NCI-H345 treated with DMSO at 0.1 percent for 48 hours (cell line): Measurements from ENCODE around the gene ASTL.

Experiments used
- DNase-seq: peaks from one replicate; lab custom pipeline; 2025; ENCODE audit not compliant: unreplicated experiment; lab: John Stamatoyannopoulos, UW

ASTL gene

DNA sequence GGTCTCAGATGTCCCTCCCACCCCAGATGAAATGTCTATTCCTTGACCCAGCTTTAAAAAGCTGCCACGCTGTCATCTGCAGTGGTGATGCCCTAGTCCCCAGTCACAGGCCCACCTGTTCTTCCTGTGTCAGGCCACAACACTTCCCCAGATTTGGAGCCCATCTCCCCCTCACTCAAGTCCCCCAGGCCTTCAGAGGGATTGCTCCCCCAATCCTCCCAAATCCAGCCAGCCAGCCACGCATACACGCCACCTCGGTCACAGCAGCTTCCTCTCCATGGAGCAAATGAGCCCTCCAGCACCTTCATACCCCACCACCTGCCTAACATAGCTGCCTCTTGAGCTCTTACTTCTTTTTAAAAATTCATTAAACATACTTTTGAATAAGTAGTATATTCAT is 7.8 kb downstream of the ASTL start:
- DNase-seq, result no peak

DNA sequence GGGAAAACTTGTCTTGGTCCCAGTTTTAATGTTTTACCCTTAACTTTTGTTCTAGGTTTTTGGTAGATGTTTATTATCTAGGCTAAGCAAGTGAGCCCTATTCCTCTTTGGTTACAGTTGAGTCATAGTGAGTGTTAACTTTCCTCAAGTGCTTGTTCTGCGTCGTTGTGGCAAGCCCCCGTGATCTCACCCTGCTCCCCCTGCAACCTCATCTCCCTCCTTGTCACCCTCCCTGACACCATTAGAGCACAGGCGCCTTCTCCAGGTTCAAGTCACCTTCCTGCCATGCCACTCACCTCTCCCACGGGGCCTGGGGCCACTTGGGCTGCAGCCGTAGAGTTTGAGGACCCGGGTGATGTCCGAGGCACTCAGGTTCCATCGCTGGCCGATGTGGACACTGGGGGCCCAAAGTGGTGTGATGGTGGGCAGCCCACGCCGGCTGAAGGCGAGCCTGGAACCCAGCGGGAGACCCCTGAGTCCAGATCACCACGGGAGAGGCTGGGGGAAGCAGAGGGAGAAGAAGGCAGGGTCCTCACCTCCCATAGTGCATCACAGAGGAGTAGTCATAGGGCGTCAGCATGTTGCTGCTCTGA is 8.7 kb downstream of the ASTL start:
- no peak for DNase-seq

DNA sequence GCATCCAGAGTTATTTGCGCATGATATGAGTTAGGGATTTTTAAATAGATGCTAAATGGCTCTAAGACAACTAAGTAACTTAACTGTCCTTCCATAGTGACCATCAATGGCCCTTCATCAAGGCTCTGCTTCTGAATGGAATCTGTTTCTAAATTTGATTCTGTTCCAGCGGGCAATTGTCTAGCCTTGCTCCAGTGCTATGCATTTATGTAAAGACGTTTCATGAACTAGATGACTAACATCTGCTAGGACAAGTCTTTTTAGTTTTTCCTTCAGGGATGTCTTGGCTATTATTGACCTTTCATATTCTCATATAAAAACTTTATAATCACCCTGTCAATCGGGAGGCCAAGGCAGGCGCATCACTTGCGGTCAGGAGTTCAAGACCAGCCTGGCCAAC is 9.8 kb downstream of the ASTL start:
- DNase-seq, result no peak

DNA sequence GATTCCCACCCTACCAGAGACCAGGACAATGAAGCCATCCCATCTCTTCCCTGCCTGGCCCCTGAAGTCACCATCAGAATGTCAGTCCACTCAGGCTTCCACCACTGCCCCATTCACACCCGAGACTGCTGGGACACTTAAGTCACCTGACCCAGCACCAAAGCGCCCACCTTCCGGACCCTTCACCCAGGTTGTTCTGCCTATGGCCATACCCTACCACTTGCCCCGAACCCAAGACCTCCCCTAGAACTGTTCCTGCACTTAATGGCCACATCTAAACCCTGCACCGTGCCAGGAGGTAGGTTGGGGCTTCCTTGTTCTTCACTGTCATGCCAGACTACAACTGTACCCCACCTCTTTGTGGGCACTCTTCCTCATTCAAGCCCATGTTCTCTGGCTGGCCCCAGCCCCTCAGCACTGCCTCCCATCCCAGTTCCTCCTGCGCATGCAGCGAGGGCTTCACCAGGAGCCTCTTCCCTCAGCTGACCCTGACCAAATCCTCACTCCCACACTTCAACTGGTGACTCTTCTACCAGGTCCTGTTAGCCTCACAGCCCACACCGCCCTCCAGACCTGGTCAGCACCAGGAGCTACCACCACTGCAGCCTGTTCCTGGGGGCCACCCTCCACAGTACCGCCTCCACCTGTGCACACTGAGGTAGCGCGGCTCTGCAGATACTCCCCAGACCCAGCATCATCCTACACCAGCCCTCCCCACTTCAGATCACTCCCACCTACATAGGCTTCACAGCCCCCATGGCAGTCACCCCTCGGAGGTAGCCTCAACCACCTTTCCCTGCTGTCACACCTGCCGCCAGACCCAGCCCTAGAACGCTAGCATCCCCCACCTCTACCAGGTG is 13.7 kb downstream of the ASTL start:
- DNase-seq, result no peak

DNA sequence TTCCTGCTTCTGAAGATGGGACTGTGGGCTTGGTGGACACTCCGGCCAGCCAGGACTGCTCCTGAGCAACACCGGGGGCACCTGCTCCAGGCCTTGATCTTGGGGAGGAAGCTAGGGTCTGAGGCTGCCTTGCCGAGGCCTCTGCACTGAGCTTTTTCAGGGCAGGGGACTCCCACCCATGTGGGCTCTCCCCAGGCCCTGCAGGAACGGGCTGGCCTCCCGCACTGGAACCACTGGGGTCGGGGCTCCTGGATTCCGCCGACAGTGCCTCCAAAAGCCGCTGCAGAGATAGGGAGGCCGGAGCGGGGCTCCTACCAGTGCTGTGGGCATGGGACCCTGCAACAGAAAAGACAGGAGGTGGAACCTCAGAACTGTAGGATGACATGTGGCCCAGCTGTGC is 14.4 kb downstream of the ASTL start:
- no peak for DNase-seq

DNA sequence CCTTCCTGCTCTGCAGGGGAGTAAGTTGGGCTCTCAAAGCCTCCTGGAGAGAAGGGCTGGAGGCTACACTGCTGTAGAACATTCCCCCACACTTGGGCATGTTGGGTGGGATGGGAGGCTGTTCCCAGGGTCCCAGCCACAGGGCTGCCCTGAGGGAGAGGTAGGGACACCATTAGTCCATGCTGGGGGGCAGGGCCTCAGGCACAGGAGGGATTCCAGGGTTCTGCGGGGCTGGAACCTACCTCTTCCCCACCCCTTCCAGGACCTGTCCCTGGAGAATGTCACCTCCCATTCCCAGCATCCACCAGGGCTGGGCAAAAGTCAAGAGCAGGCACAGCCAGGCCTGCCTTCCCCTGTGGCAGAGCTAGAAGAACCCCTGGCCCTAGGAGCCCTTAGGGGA is 15.0 kb downstream of the ASTL start:
- no peak for DNase-seq

DNA sequence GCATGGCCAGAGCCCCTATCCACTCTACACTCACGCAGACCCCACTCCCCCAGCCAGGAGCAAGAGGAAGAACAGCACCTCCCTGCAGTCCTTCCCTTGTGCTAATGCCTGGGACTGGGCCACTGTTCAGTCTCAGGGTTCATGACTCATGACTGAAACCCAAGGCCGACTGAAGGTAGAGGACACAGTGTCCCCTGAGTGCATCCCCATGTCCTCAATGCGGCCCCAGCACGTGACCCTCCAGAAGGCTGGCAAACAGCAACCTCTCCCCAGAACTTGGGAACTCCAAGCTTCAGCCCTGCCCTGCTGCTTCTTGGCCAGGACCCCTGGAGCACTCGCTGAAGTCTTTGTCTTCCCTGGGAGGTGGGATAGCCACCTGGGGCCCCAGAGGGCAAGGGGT is 15.9 kb downstream of the ASTL start:
- no peak for DNase-seq

DNA sequence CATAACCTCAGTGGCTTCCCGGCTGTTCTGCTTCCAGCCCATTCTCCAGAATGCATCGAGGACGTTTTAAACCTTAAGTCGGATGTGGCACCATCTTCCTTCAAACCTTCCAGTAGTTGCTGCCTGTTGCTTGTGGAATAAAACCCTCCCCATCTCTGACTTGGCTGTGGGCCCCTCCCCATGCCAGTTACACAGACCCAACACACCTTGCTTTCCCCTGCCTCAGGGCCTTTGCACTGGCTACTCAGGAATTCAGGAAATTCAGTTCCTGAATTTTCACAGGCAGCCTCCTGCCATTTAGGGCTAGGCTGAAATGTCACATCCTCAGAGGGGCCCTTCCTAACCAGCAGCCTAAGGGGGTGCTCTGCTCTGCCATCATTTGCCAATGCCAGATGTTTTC is 16.9 kb downstream of the ASTL start:
- no peak for DNase-seq

DNA sequence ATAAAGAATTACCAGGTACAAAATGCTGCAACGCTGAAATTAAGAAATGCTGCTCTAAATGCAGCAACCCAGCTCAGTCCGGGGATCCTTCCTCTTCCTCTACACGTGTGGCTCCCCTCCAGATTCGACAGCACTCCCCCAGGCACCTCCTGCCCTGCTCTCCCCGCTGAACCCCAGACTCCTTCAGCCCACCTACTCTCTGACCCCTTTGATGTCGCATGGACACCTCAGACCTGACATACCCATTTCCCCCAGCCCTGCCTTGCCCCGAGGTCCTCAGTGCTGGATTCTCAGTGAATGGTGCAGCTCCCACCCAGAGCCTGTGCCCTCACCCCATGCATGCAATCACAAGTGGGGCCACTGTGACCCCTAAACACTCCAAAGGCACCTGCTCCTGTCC is 17.3 kb downstream of the ASTL start:
- DNase-seq, result no peak

DNA sequence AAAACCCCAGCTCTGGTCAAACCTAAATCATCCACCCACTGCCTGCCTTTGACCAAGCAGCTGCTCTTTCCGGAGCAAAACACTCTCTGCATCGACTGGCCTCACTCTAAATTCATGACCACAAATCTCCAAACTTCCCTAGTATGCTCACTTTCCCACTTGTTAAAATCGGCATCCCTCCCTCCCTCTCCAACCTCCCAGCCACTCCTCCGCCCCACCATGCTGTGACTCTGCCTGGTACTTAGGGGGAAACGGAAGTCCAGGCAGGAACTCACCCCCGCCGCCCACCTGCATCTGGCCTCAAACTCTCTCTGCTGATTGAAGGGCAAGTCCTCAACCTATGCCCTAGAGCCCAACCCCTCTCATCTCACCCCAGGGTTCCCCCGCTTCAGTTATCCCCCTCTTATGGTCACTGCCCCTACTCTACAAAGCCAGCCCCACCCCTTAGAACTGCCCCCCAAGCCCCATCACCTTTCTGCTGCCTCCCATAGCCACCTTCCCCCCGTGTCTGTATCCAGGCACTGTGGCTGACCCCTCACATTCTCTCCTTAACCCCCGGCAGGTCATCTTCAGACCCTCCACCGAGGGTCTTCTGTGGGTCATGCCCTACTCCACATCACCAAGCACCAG is 18.1 kb downstream of the ASTL start:
- no peak for DNase-seq

DNA sequence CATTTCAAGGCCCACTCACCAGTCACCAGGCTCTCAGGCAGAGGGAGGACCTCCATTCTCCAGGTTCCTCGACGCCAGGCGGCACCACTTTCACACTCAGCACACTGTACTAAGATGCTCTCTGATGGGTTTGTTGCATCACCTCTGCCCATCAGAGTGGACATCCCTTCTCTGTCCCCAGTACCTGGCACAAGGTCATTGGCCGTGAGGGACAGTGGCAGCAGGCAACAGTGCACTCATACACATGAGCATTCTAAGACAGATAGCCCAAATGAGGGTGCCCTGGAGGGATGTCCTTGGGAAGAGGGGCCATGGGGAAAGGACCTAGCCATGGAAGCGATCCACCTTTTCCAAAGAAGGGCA is 18.9 kb downstream of the ASTL start:
- no peak for DNase-seq

DNA sequence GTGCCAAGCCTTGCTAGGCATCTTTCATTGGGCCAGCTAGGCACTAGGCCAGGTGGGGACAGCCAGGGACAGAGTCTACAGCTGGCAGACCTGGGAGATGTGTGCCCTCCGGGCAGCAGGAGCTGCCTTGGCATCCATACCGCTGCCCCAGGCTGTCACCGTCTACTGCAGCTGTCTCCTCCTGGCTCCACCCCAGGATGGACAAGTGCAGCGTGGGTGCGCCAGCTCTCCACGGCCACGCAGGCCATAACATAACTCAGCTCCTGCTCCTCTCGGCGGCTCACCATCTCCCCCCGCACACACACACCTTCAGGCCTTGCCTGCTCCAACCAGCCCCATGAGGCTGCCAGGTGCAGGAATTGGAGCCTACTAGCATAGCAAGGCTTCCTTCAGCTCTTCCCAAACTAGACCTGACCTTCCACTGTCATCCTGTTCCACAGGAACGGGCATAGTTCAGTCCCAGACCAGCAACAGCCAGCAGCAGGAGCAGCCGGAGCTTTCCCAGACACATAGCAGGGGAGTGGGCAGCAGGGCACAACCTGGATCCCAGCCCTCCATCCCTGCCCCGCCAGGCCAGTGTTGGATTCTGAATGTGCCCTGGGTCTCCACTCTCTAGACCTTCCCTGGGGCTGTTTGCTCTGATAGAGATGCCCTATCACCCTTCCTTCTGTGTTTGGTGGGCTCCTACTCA is 19.5 kb downstream of the ASTL start:
- DNase-seq, result no peak

DNA sequence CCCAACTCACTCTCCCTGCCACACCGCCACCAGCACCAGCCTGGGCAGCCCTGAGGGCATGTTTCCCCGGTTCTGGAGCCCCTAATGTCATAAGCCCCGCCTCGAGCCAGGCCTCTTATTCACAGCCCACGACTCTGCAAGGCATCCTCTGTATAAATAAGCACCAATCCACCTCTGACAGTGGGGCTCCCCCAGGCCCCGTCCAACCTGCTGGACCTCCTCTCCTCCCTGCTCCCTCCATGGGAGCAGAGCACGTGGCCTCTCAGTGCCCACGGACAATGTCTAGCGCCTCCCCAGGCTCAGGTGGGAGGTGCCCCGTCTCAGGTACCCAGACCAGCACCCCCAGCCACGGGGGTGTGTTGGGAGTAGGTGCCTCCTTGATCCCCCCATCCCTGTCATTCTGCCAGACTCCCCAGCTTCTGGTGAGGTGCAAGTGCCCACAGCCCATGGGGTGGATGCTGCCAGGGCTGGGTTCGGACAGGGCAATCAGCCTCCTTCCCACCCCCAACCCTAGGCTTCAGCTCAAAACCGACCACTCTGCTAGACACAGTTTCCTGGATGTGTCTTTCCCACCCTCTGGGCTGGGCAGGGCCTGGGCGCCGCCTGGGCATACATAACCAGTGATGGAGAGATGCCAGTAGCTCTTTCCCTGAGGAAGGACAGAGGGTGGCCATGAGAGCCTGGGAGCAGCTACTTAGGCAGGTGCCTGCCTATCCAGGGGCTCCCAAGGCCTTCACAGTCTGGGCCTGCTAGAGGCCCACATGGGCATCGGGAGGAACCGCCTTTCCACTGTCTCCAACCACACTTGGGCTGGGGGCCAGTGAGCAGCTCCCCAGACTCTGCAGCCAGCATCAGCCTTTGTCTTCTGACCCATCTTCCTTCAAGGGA is 20.4 kb downstream of the ASTL start:
- DNase-seq, result no peak

DNA sequence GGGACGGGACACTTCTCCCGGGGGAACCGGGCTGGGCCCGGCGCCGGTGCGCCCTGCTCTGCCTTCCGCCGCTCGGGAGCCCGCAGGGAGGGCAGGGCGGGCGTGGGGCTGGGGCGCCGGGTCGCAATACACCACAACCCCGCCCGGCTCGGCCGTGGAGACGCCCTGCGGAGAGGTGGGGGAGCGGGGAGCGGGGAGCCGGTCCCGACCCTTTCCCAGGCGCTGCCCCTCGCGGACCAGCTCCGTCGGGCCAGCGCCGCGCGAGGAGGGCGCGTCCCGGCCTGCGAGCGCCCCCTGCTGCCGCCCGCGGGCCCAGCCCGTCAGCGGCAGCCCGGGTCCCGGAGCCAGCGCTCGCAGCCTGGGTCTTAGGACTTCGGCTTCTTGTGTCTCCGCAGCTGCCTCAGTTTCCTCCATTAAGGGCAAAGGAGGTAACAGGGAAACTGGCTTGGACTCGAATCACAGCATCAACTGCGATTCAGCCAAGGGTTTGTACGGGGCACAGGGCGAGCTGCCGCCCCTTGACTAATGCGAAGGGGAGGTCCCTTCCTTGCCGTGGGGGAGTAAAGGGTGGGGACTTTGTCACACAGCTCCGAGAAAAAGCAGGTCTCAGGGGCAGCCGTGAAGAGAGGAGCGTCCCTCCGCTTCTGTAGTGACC is 21.3 kb downstream of the ASTL start:
- peak; percentile 27 for DNase-seq

DNA sequence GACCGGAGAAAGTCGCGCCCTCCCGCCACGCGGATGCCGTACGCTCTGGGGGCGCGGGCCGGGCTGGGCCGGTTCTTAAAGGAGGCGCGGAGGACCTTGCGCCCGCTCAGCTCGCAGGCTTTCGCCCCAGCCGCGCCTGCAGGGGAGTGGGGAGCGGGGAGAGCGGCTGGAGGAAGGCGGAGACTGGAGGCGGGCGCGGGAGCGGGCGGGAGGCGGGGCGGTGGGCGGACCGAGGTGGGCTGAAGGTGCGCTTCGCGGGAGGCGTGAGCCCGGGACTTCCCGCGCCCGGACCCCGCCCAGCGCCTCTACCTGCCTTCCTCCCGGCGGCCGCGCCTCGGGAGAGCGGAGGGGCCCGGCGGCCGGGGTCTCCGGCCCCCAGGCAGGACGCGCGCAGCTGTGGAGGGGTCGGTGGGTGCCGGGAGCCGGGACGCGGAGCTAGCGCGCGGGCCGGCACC is 21.9 kb downstream of the ASTL start, which contains the start of gene ADRA2B:
Gene ADRA2B, minus strand, starts transcription at position 148 of the 455 bp plus-strand sequence. CDS start 422 bp downstream, outside the sequence.
- no peak for DNase-seq

DNA sequence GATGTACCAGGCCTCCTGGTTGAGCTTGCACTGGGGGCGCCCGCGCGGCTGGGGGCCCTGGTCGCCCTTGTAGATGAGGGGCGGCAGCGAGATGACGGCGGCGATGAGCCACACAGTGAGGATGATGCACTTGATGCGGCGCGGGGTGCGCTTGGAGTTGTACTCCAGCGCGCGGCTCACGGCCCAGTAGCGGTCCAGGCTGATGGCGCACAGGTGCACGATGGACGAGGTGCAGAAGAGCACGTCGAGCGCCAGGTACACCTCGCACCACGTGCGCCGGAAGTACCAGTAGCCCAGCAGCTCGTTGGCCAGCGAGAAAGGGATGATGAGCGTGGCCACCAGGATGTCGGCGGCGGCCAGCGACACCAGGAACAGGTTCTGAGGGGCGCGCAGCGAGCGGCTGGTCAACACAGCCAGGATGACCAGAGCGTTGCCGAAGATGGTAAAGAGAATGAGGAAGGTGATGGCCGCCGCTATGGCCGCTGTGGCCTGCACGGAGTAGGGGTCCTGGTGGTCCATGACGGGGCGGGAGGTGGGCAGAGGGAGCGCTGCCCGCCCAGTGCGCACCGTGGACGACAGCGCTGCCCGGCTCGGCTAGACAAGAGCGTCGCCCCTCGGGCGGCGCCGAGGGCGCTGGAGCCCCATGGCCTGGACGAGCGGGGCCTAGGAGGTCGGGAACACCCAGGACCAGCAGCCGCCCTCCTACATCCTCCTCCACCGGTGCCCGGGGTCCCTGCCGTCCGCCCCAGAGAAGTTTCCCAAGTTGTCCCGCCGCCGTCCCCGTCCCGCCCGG is 22.5 kb downstream of the ASTL start:
- no peak for DNase-seq

DNA sequence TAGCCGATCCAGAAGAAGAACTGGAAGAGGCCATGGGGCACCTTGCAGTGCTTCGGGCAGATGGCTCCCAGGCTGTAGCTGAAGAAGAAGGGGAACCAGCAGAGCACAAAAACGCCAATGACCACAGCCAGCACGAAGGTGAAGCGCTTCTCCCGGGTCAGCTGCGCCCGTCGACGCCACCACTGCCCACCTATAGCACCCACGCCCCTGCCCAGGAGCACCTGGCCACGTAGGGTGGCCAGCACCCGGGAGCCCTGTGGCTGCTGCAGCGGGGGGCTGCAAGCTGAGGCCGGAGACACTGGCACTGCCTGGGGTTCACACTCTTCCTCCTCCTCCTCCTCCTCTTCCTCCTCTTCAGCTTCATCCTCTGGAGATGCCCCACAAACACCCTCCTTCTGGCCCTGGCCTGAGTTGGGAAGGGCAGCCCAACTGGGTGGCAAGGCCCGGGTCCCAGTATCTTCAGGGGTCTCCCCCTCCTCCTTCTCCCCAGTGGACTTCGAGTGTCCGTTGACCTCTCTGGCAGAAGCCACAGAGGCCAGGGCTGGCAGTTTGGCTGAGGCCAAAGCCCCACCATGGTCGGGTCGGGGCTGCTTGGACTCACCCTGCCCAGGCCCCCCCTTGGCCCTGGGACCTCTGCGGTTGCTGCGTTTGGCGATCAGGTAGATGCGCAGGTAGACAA is 23.3 kb downstream of the ASTL start:
- no peak for DNase-seq

DNA sequence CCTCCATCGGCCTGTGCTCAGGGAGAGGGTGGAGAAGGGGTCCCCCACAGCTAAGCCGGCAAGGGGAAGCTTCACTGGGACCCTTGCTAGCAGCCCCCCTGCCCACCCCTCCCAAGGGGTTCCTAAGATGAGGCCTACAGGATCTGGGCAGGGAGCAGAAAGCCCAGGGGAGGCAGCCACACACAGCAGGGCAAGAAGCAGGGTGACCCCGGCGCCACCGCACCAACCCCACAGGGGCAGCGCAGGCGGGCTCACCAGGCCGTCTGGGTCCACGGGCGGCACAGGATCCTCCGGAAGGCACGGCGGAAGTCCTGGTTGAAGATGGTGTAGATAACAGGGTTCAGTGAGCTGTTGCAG is 23.8 kb downstream of the ASTL start:
- no peak for DNase-seq

DNA sequence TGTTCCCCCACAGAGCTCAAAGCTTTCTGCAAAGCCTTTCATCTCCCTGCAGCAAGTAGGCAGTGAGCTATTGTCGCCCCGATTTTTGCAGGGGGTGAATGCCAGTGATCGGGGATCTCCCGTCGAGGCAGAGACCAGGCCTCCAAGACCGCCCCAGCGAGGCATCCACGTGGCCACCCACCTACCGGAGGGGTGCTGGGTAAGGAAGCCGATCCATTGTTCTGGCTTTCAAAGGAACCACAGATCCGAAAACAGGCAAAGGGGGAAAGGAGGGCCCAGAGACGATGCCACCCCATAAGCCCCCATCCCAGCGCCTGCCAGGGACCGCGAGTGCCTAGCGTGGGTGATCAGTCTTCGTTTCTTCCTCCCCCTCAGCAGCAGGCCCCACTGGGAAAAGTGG is 24.4 kb downstream of the ASTL start:
- DNase-seq, result no peak
